ENCODE results near the gene DNAJC5G. TPM values are rescaled to one million over a fixed set of nuclear protein-coding genes. Genes with fewer than 3 reads are reported as not detected.
"Not testable (repeated sequence)": the region's sequence is repeated elsewhere in the genome, so short reads cannot be mapped to it uniquely, and the experiment has no call there.

Gene DNAJC5G
- total RNA-seq, 1 experiment from 2014 or later: 0.25 TPM

- peaks cover 40% of the 10 kb centered on the region for H3K4me1 Mint-ChIP-seq (ENCODE audit: low read depth, unreplicated experiment)
- no peak overlapping the region for H3K4me3 Mint-ChIP-seq (ENCODE audit: unreplicated experiment)
- Histone ChIP-seq H3K4me3 (ENCODE audit: low read depth, low read length) (no peak overlapping the region), H3K9me3 (no peaks in the 10 kb centered on the region), H3K4me1 (peaks cover 51% of the 10 kb centered on the region), H3K27me3 (replicated peaks; ENCODE audit: control insufficient read depth, insufficient read depth, low read length) (no peaks in the 10 kb centered on the region), H3K36me3 (ENCODE audit: control insufficient read depth, insufficient read depth, low read length) (no peaks in the 10 kb centered on the region)
- POLR2A ChIA-PET: no interaction called here
- no peaks in the 10 kb centered on the region for H3K27me3 Mint-ChIP-seq (ENCODE audit: insufficient read depth, unreplicated experiment)
- DNase-seq: no peak
- no peak overlapping the region for H3K27ac Mint-ChIP-seq (ENCODE audit: unreplicated experiment)
- BruUV-seq (replicated peaks): no TSS peak
- CTCF ChIA-PET: interaction anchor here (2.2 kb wide), 1 partner anchor 17 kb away, joined by 8 read pairs; no protein-coding TSS in a partner anchor
- H3K9me3 Mint-ChIP-seq (ENCODE audit: unreplicated experiment): no peaks in the 10 kb centered on the region
- TF ChIP-seq CTCF (IDR thresholded peaks at IDR 0.05; ENCODE audit: insufficient read depth in 1 of 2, low read depth in 1 of 2, low read length in 1 of 2, severe bottlenecking in 1 of 2, unreplicated experiment in 1 of 2): no peak
- H3K36me3 Mint-ChIP-seq (ENCODE audit: insufficient read depth, unreplicated experiment): peaks cover 12% of the 10 kb centered on the region
- intact Hi-C loops (cut with micrococcal nuclease; ENCODE audit: unreplicated experiment): no loop called here
Measured at GRCh38 chr2:27297195-27297594, 22.0 kb downstream of the DNAJC5G start.

- no peak for TF ChIP-seq CTCF (IDR thresholded peaks at IDR 0.05; ENCODE audit: insufficient read depth in 1 of 2, low read depth in 1 of 2, low read length in 1 of 2, severe bottlenecking in 1 of 2, unreplicated experiment in 1 of 2)
- Mint-ChIP-seq H3K27me3 (ENCODE audit: insufficient read depth, unreplicated experiment) (no peaks in the 10 kb centered on the region), H3K4me3 (ENCODE audit: unreplicated experiment) (no peak overlapping the region), H3K9me3 (ENCODE audit: unreplicated experiment) (no peaks in the 10 kb centered on the region), H3K27ac (ENCODE audit: unreplicated experiment) (no peak overlapping the region), H3K4me1 (ENCODE audit: low read depth, unreplicated experiment) (peaks cover 28% of the 10 kb centered on the region), H3K36me3 (ENCODE audit: insufficient read depth, unreplicated experiment) (peaks cover 6% of the 10 kb centered on the region)
- ChIA-PET POLR2A (no interaction called here), CTCF (no interaction called here)
- no TSS peak for BruUV-seq (replicated peaks)
- no peak for DNase-seq
- intact Hi-C loops (cut with micrococcal nuclease; ENCODE audit: unreplicated experiment): no loop called here
- Histone ChIP-seq H3K4me1 (peaks cover 43% of the 10 kb centered on the region), H3K9me3 (no peaks in the 10 kb centered on the region), H3K27me3 (replicated peaks; ENCODE audit: control insufficient read depth, insufficient read depth, low read length) (no peaks in the 10 kb centered on the region), H3K4me3 (ENCODE audit: low read depth, low read length) (no peak overlapping the region), H3K36me3 (ENCODE audit: control insufficient read depth, insufficient read depth, low read length) (no peaks in the 10 kb centered on the region)
Measured at GRCh38 chr2:27298391-27299080, 23.3 kb downstream of the DNAJC5G start.

DNA sequence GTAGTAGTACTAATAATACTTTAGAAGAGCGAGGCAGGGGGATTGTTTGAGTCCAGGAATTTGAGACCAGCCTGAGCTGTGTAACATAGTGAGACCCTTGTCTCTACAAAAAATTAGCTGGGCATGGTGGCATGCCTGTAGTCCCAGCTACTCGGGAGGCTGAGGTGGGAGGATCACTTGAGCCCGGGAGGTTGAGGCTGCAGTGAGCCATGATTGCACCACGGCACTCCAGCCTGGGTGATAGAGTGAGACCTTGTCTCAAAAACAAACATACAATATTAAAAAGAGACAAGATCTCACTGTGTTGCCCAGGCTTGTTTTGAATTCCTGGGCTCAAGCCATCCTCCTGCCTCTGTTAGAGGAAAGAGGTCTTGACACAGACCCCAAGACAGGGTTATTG, 25.4 kb downstream of the DNAJC5G start:
- H3K36me3 Mint-ChIP-seq (ENCODE audit: insufficient read depth, unreplicated experiment); H3K27me3 Mint-ChIP-seq (ENCODE audit: insufficient read depth, unreplicated experiment); H3K9me3 Mint-ChIP-seq (ENCODE audit: unreplicated experiment); H3K4me3 Mint-ChIP-seq (ENCODE audit: unreplicated experiment); H3K27me3 ChIP-seq (replicated peaks; ENCODE audit: control insufficient read depth, insufficient read depth, low read length); CTCF ChIA-PET; H3K27ac Mint-ChIP-seq (ENCODE audit: unreplicated experiment); POLR2A ChIA-PET; H3K9me3 ChIP-seq; BruUV-seq (replicated peaks); H3K36me3 ChIP-seq (ENCODE audit: control insufficient read depth, insufficient read depth, low read length); intact Hi-C loops (cut with micrococcal nuclease; ENCODE audit: unreplicated experiment); H3K4me3 ChIP-seq (ENCODE audit: low read depth, low read length); DNase-seq: not testable (repeated sequence)
- H3K4me1 Mint-ChIP-seq (ENCODE audit: low read depth, unreplicated experiment): peaks cover 26% of the 10 kb centered on the region
- peaks cover 24% of the 10 kb centered on the region for H3K4me1 ChIP-seq
